Measurements from ENCODE around the gene SLC44A3.
A peak's percentile ranks its signal among the peaks of the same experiment; 100 is the strongest.

Gene SLC44A3

DNA sequence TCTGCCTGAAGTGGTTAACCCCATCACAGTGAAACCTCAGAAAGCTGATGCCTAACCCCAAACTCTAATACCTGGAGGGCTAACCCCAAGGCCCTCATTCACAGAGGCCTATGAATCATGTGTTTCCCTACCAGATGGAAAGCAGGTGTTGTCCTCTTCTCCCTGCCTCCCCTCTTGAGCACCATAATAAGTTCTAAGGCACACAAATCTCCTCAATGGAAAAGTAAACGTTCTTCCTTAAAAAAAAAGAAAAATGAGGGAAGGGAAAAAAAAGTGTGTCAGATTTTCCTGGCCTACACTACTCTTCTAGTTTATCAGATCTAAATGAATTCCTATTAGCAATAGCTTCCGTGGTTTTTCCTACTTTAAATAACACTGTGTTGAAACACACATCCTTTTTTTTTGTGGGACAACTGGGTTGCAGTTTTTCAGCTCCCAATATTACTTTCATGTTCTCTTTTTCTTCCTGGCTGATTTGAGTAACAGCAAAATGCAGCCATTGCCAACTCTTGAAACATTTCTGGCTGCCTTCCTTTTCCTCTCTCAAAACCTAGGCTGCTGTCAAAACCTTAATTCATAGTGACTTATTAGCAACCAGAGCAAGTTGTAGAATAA lies 43.2 kb downstream of the SLC44A3 start:
- no peak overlapping the region for H3K4me3 ChIP-seq (ENCODE audit: low read depth, low read length)
- peaks cover 12% of the 10 kb centered on the region for H3K4me1 ChIP-seq (ENCODE audit: control insufficient read depth, insufficient read depth, low read length)
- H3K9me3 ChIP-seq (ENCODE audit: control insufficient read depth, insufficient read depth, low read depth, low read length) = no peaks in the 10 kb centered on the region
- POLR2A ChIA-PET = no interaction called here
- H3K36me3 ChIP-seq (ENCODE audit: control insufficient read depth in 2 of 2, insufficient read depth in 1 of 2, low read length in 2 of 2) = no peaks in the 10 kb centered on the region
- no peak overlapping the region for H3K27ac ChIP-seq (ENCODE audit: extremely low read depth, low read depth, low read length)
- CTCF ChIA-PET = interaction anchor here (1.0 to 4.2 kb wide), 3 partner anchors 9 to 180 kb away, joined by 3 to 38 read pairs (median 17); no protein-coding TSS in a partner anchor
- TF ChIP-seq ZNF530 (tag by site-specific recombination; IDR thresholded peaks at IDR 0.05; ENCODE audit: low read depth) = no peak
- no peak for TF ChIP-seq ZNF555 (tag by site-specific recombination; conservative IDR thresholded peaks at IDR 0.05)
- TF ChIP-seq ZNF112 (tag by site-specific recombination; IDR thresholded peaks at IDR 0.05) = no peak
- no peak for TF ChIP-seq ZNF184 (tag by site-specific recombination; IDR thresholded peaks at IDR 0.05)
- TF ChIP-seq, protein P1, sequence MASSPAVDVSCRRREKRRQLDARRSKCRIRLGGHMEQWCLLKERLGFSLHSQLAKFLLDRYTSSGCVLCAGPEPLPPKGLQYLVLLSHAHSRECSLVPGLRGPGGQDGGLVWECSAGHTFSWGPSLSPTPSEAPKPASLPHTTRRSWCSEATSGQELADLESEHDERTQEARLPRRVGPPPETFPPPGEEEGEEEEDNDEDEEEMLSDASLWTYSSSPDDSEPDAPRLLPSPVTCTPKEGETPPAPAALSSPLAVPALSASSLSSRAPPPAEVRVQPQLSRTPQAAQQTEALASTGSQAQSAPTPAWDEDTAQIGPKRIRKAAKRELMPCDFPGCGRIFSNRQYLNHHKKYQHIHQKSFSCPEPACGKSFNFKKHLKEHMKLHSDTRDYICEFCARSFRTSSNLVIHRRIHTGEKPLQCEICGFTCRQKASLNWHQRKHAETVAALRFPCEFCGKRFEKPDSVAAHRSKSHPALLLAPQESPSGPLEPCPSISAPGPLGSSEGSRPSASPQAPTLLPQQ (tag by site-specific recombination; IDR thresholded peaks at IDR 0.05) = no peak
- no peak for TF ChIP-seq ZNF707 (tag by site-specific recombination; IDR thresholded peaks at IDR 0.05)
- TF ChIP-seq ZNF776 (tag by site-specific recombination; IDR thresholded peaks at IDR 0.05; ENCODE audit: borderline replicate concordance) = no peak
- TF ChIP-seq, protein P2, sequence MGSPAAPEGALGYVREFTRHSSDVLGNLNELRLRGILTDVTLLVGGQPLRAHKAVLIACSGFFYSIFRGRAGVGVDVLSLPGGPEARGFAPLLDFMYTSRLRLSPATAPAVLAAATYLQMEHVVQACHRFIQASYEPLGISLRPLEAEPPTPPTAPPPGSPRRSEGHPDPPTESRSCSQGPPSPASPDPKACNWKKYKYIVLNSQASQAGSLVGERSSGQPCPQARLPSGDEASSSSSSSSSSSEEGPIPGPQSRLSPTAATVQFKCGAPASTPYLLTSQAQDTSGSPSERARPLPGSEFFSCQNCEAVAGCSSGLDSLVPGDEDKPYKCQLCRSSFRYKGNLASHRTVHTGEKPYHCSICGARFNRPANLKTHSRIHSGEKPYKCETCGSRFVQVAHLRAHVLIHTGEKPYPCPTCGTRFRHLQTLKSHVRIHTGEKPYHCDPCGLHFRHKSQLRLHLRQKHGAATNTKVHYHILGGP (tag by site-specific recombination; IDR thresholded peaks at IDR 0.05) = no peak
- TF ChIP-seq ZBTB7A (tag by site-specific recombination; IDR thresholded peaks at IDR 0.05; ENCODE audit: low read depth) = no peak
- TF ChIP-seq ZNF585B (tag by site-specific recombination; IDR thresholded peaks at IDR 0.05) = no peak
- TF ChIP-seq ZNF132 (tag by site-specific recombination; IDR thresholded peaks at IDR 0.05; ENCODE audit: borderline replicate concordance) = no peak
- no peak for TF ChIP-seq ZNF404 (tag by site-specific recombination; IDR thresholded peaks at IDR 0.05)
- TF ChIP-seq ZNF785 (tag by site-specific recombination; IDR thresholded peaks at IDR 0.05) = no peak

DNA sequence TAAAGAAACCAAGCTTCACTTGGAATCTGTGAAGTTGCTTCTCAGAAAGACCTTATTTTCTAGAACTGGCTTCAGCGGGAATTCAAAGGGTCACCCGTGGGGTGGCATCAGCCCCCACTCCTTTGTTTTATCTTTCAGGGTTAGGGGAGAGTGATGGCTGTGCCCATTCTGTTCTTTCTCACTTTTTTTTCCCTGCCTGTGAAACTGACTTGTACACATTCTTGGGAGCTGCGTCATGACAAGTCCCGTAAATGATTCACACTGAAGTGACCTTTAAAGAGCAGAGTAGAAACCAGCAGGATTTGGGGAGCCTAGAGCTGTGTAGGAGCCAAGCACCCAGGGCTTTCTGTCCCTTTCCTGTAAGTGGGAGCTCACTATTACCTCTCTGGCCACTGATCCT lies 43.8 kb downstream of the SLC44A3 start:
- H3K36me3 ChIP-seq (ENCODE audit: control insufficient read depth in 2 of 2, insufficient read depth in 1 of 2, low read length in 2 of 2) = no peaks in the 10 kb centered on the region
- no peak overlapping the region for H3K27ac ChIP-seq (ENCODE audit: extremely low read depth, low read depth, low read length)
- CTCF ChIA-PET = interaction anchor here (2.8 to 4.2 kb wide), 2 partner anchors 9 to 179 kb away, joined by 17 to 38 read pairs; no protein-coding TSS in a partner anchor
- H3K4me3 ChIP-seq (ENCODE audit: low read depth, low read length) = no peak overlapping the region
- no peaks in the 10 kb centered on the region for H3K9me3 ChIP-seq (ENCODE audit: control insufficient read depth, insufficient read depth, low read depth, low read length)
- H3K4me1 ChIP-seq (ENCODE audit: control insufficient read depth, insufficient read depth, low read length) = peaks cover 12% of the 10 kb centered on the region
- POLR2A ChIA-PET = no interaction called here
- TF ChIP-seq ZNF514 (tag by site-specific recombination; IDR thresholded peaks at IDR 0.05) (no peak), ZNF621 (tag by site-specific recombination; IDR thresholded peaks at IDR 0.05) (no peak), ZNF366 (tag by site-specific recombination; conservative IDR thresholded peaks at IDR 0.05) (no peak), SP7 (tag by site-specific recombination; IDR thresholded peaks at IDR 0.05) (no peak), ZNF394 (tag by site-specific recombination; IDR thresholded peaks at IDR 0.05; ENCODE audit: borderline replicate concordance) (no peak), TRIM28 (IDR thresholded peaks at IDR 0.05; ENCODE audit: borderline replicate concordance, low read length) (no peak), ZNF843 (tag by site-specific recombination; IDR thresholded peaks at IDR 0.05) (no peak), PRDM1 (tag by site-specific recombination; IDR thresholded peaks at IDR 0.05) (peak; percentile 86), ZNF629 (tag by site-specific recombination; IDR thresholded peaks at IDR 0.05) (0 out of 2 replicates have a peak, but pooled peaks have one; percentile 38), BCL11A (tag by site-specific recombination; IDR thresholded peaks at IDR 0.05; ENCODE audit: low read depth) (0 out of 2 replicates have a peak, but pooled peaks have one; percentile 19), ZBTB17 (tag by site-specific recombination; IDR thresholded peaks at IDR 0.05) (no peak), ZBTB20 (tag by site-specific recombination; IDR thresholded peaks at IDR 0.05) (no peak)
- TF ChIP-seq, protein P3, sequence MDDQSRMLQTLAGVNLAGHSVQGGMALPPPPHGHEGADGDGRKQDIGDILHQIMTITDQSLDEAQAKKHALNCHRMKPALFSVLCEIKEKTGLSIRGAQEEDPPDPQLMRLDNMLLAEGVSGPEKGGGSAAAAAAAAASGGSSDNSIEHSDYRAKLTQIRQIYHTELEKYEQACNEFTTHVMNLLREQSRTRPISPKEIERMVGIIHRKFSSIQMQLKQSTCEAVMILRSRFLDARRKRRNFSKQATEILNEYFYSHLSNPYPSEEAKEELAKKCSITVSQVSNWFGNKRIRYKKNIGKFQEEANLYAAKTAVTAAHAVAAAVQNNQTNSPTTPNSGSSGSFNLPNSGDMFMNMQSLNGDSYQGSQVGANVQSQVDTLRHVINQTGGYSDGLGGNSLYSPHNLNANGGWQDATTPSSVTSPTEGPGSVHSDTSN (CRISPR knock-in tag; IDR thresholded peaks at IDR 0.05) = no peak
- TF ChIP-seq, protein P4, sequence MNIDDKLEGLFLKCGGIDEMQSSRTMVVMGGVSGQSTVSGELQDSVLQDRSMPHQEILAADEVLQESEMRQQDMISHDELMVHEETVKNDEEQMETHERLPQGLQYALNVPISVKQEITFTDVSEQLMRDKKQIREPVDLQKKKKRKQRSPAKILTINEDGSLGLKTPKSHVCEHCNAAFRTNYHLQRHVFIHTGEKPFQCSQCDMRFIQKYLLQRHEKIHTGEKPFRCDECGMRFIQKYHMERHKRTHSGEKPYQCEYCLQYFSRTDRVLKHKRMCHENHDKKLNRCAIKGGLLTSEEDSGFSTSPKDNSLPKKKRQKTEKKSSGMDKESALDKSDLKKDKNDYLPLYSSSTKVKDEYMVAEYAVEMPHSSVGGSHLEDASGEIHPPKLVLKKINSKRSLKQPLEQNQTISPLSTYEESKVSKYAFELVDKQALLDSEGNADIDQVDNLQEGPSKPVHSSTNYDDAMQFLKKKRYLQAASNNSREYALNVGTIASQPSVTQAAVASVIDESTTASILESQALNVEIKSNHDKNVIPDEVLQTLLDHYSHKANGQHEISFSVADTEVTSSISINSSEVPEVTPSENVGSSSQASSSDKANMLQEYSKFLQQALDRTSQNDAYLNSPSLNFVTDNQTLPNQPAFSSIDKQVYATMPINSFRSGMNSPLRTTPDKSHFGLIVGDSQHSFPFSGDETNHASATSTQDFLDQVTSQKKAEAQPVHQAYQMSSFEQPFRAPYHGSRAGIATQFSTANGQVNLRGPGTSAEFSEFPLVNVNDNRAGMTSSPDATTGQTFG (tag by site-specific recombination; IDR thresholded peaks at IDR 0.05; ENCODE audit: borderline replicate concordance) = no peak
- TF ChIP-seq, protein P5, sequence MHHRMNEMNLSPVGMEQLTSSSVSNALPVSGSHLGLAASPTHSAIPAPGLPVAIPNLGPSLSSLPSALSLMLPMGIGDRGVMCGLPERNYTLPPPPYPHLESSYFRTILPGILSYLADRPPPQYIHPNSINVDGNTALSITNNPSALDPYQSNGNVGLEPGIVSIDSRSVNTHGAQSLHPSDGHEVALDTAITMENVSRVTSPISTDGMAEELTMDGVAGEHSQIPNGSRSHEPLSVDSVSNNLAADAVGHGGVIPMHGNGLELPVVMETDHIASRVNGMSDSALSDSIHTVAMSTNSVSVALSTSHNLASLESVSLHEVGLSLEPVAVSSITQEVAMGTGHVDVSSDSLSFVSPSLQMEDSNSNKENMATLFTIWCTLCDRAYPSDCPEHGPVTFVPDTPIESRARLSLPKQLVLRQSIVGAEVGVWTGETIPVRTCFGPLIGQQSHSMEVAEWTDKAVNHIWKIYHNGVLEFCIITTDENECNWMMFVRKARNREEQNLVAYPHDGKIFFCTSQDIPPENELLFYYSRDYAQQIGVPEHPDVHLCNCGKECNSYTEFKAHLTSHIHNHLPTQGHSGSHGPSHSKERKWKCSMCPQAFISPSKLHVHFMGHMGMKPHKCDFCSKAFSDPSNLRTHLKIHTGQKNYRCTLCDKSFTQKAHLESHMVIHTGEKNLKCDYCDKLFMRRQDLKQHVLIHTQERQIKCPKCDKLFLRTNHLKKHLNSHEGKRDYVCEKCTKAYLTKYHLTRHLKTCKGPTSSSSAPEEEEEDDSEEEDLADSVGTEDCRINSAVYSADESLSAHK (tag by site-specific recombination; IDR thresholded peaks at IDR 0.05) = no peak
